Activated naive CD4-positive, alpha-beta T cell treated with anti-CD3 and anti-CD28 coated beads, Interleukin-2, amount 50 U/mL, for 24 hours (primary cell): ENCODE results near the gene ASB10.
A peak's percentile ranks its signal among the peaks of the same experiment; 100 is the strongest.

Experiments used
- H3K27ac Mint-ChIP-seq: one replicate; pipeline ENCODE4 v1.8.0; 2021; ENCODE audit warnings: mild to moderate bottlenecking, mixed read lengths
- H3K27me3 Mint-ChIP-seq: one replicate; pipeline ENCODE4 v1.8.0; 2021; ENCODE audit warnings: mixed read lengths
- H3K36me3 Mint-ChIP-seq: one replicate; pipeline ENCODE4 v1.8.0; 2021; ENCODE audit warnings: mixed read lengths
- H3K4me1 Mint-ChIP-seq: one replicate; pipeline ENCODE4 v1.8.0; 2021; ENCODE audit warnings: mixed read lengths
- H3K4me3 Mint-ChIP-seq: one replicate; pipeline ENCODE4 v1.8.0; 2021; ENCODE audit warnings: mild to moderate bottlenecking, mixed read lengths
- H3K9me3 Mint-ChIP-seq: one replicate; pipeline ENCODE4 v1.8.0; 2021; ENCODE audit warnings: mixed read lengths

The ASB10 gene

DNA sequence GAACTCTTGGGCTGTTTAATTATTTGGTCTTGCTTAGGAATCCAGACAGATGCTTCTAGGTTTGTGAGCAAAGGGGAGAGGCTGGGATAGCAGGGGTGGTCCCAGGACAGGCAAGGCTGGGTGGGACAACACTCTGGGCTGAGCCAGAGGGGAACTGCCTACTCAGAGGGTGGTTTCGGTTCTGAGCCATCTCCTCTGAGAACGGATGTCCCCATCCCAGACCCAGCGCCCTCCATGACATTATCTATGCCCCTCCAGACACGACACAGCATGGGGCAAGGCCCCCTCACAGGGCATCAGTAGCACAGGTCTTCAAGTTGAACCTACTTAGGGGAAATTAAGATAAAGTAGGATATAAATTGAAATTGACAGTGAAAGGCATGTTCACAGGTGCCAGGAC is 7.1 kb downstream of the ASB10 start:
- H3K27me3 Mint-ChIP-seq: peaks cover 1% of the 10 kb centered on the region
- no peak overlapping the region for H3K4me3 Mint-ChIP-seq
- no peaks in the 10 kb centered on the region for H3K9me3 Mint-ChIP-seq
- H3K4me1 Mint-ChIP-seq: no peaks in the 10 kb centered on the region
- no peaks in the 10 kb centered on the region for H3K36me3 Mint-ChIP-seq
- H3K27ac Mint-ChIP-seq: no peak overlapping the region

- H3K4me1 Mint-ChIP-seq: no peaks in the 10 kb centered on the region
- no peaks in the 10 kb centered on the region for H3K36me3 Mint-ChIP-seq
- H3K4me3 Mint-ChIP-seq: no peak overlapping the region
- peaks cover 1% of the 10 kb centered on the region for H3K27me3 Mint-ChIP-seq
- no peak overlapping the region for H3K27ac Mint-ChIP-seq
- no peaks in the 10 kb centered on the region for H3K9me3 Mint-ChIP-seq
These were observed 7.7 kb downstream of the ASB10 start for GRCh38 chr7:151179287-151179860.

- Mint-ChIP-seq H3K4me3 (no peak overlapping the region), H3K27ac (no peak overlapping the region), H3K27me3 (peaks cover 1% of the 10 kb centered on the region), H3K9me3 (no peaks in the 10 kb centered on the region), H3K36me3 (no peaks in the 10 kb centered on the region), H3K4me1 (no peaks in the 10 kb centered on the region)
These were observed 8.2 kb downstream of the ASB10 start for GRCh38 chr7:151178831-151179230.

DNA sequence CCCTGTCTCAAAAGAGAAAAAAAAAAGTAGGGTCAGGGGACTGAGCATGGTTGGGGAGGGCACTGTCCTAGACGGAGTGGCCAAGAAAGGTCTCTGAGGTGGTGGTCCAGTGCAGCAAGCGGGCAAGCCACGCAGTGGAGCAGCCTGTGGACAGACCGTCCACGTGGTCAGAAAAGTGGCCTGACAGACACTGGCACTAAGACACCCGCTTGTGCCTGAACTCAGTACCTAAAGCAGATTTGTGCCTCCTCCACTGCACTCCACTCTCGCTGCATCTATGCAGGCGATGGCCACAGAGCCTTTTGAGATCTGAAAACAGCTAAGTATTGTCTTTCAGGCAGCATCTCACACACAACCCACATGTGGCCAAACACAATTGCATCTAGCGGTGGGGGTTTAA is 8.8 kb downstream of the ASB10 start:
- peaks cover 6% of the 10 kb centered on the region for H3K27me3 Mint-ChIP-seq
- no peaks in the 10 kb centered on the region for H3K9me3 Mint-ChIP-seq
- H3K36me3 Mint-ChIP-seq: no peaks in the 10 kb centered on the region

GRCh38 chr7:151177310-151177709 is 9.7 kb downstream of the ASB10 start:
- Mint-ChIP-seq H3K27me3 (peaks cover 13% of the 10 kb centered on the region), H3K4me1 (peaks cover 7% of the 10 kb centered on the region), H3K9me3 (no peaks in the 10 kb centered on the region), H3K4me3 (no peak overlapping the region), H3K36me3 (no peaks in the 10 kb centered on the region), H3K27ac (no peak overlapping the region)

More for the DNA sequence above, 8.8 kb downstream of the ASB10 start:
- H3K4me3 Mint-ChIP-seq: no peak overlapping the region
- H3K4me1 Mint-ChIP-seq: no peaks in the 10 kb centered on the region
- no peak overlapping the region for H3K27ac Mint-ChIP-seq

DNA sequence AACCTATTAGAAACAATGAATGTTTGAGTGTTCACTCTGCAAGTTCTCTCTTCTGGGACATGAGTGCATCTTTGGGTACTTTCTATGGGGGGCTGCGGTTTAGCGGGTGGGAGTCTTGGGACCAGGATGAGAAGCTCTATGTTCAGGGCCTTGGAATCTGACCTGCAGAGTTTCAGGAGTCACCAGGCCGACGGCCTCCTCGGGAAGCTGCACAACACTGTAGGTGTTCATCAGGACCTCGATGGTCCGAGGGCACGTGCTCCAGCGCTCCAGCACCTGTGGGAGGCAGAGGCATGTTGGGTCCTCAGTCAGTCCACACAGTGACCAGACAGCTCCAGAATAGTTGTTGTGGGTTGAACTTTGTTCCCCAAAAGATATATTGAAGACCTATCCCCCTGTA is 10.6 kb downstream of the ASB10 start:
- H3K27me3 Mint-ChIP-seq: peaks cover 14% of the 10 kb centered on the region
- peaks cover 9% of the 10 kb centered on the region for H3K4me1 Mint-ChIP-seq
- H3K27ac Mint-ChIP-seq: no peak overlapping the region

DNA sequence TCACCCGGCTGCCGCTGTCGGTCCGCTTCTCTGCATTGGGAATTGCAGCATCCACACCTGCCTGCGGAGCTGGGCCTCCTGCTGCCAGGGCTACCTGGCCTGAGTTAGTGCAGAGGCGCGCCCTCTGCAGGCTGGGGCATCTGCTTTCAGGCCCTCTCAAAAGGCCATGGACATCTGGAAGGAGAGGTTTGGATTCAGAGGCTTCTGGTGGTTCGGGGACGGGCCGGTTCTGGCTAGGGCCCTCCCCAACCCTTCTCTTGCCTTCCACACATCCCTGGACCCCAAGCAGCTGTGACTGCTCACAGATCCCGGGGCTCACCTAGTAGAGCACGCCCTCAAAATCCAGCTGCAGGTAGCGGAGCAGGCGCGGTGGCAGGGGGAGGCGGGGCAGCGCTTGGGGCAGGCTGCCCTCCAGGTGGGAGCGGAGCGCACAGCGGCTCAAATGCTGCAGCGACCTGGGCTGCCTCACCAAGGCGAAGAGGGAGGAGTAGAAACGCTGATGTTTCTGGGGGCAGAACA is 11.2 kb downstream of the ASB10 start:
- Mint-ChIP-seq H3K36me3 (no peaks in the 10 kb centered on the region), H3K9me3 (no peaks in the 10 kb centered on the region), H3K4me3 (no peak overlapping the region), H3K27ac (no peak overlapping the region), H3K27me3 (peaks cover 14% of the 10 kb centered on the region), H3K4me1 (peaks cover 9% of the 10 kb centered on the region)

More for the DNA sequence above, 10.6 kb downstream of the ASB10 start:
- H3K36me3 Mint-ChIP-seq: no peaks in the 10 kb centered on the region
- H3K4me3 Mint-ChIP-seq: no peak overlapping the region
- H3K9me3 Mint-ChIP-seq: no peaks in the 10 kb centered on the region

DNA sequence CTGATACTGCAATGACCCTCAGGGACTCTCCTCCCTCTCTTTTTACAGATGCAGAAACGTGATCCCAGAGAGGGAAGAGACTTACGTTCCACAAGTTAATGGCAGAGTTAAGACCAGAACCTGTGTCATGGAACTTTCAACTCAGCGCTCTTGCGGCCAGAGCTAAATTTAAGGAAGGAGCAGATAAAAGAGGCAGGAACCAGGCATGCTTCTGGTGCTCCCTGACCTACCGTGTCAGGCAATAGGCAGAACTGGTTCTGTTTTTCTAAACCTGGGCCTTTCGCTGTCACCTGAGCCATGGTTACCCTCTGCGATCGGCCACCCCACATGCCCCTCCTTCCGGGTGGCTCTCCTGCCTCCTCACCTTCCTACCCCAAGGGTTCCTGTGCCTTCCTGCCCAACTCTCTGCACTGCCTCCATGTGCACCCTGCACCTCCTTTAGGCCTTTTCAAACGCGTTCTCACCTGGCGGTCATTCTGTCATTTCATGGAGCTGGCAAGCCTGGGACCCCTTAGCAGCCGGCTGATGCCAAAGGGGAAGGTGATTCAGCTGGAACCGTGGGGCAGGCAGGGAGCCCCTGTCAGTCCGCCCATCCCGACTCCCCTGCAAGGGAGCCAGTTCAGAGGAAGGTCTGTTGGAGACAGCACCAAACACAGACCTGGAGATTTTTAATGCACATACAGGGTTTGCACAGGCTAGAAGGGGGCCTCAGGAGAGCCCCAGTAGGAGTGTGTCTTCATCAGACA is 11.8 kb downstream of the ASB10 start:
- no peak overlapping the region for H3K4me3 Mint-ChIP-seq
- H3K27me3 Mint-ChIP-seq: peaks cover 14% of the 10 kb centered on the region
- no peaks in the 10 kb centered on the region for H3K9me3 Mint-ChIP-seq
- peaks cover 9% of the 10 kb centered on the region for H3K4me1 Mint-ChIP-seq
- H3K27ac Mint-ChIP-seq: no peak overlapping the region
- no peaks in the 10 kb centered on the region for H3K36me3 Mint-ChIP-seq

- Mint-ChIP-seq H3K36me3 (no peaks in the 10 kb centered on the region), H3K4me3 (no peak overlapping the region), H3K27ac (no peak overlapping the region), H3K9me3 (no peaks in the 10 kb centered on the region), H3K27me3 (peaks cover 21% of the 10 kb centered on the region), H3K4me1 (peaks cover 9% of the 10 kb centered on the region)
These were observed 12.6 kb downstream of the ASB10 start for GRCh38 chr7:151174246-151175046.

DNA sequence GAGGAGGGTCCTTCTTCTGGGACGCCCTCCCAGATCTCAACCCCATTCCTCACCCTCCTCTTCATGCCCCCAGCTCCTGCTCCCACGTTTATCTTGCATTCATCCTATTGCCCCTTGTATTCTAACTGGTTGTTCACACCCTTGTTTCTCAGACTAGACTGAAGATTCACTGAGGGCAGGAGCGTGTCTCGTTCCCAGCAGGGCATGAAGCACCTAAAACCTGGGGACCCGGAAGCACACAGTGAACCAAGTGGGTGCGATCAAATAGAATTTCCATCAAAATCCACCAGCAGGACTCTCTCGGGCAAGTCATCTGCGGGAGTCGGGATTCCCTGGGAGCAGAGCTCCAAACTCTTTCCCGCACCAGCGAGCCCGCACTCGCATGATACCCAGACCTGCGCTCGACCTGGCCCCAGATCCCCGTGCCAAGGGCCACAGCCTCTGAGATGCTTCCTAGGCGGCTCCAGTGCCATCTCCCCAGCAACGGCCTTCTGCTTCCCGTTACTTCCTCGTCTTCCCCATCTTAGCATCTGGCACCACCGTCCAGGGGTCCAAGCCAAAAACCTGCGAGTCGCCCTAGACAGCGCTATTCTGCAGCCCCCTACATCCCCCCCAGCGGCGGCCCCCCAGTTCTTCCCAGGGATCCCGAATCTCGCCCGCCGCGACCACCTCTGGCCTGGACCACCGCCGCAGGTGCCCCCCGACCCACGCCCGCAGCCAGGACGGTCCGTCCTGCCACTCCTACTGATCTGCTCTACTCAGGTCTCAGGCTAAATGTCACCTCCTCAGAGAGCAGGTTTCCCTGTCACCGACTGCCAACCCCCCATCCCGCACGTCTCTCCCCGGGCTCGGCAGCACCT is 13.4 kb downstream of the ASB10 start:
- Mint-ChIP-seq H3K9me3 (no peaks in the 10 kb centered on the region), H3K27me3 (peaks cover 28% of the 10 kb centered on the region), H3K4me3 (no peak overlapping the region), H3K27ac (peak overlapping the region; percentile 48), H3K36me3 (no peaks in the 10 kb centered on the region), H3K4me1 (peaks cover 11% of the 10 kb centered on the region)

- H3K4me3 Mint-ChIP-seq: no peak overlapping the region
- H3K27ac Mint-ChIP-seq: no peak overlapping the region
- peaks cover 15% of the 10 kb centered on the region for H3K4me1 Mint-ChIP-seq
- no peaks in the 10 kb centered on the region for H3K36me3 Mint-ChIP-seq
- peaks cover 32% of the 10 kb centered on the region for H3K27me3 Mint-ChIP-seq
- H3K9me3 Mint-ChIP-seq: no peaks in the 10 kb centered on the region
These were observed 14.5 kb downstream of the ASB10 start for GRCh38 chr7:151172273-151173141.

DNA sequence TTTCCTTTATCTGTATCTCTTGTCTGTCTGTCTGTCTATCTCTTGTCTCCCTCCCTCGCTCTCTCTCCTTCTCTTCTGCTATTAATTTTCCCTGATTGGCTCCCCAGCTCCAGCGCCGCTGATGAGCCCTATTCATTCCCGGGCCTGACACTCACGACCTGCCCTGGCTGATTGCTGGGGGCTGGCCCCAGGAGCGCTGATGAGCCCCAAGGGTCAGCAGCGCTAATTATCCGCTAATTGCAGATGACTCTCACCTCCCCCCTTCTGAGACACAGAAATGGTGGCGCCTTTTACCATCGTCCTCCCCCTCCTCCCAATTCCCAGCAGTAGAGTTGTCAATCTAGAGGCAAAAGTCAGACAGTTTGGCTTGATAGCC is 18.3 kb downstream of the ASB10 start:
- H3K27ac Mint-ChIP-seq: no peak overlapping the region
- H3K27me3 Mint-ChIP-seq: peaks cover 38% of the 10 kb centered on the region
- H3K4me1 Mint-ChIP-seq: peaks cover 18% of the 10 kb centered on the region
- peak overlapping the region; percentile 70 for H3K4me3 Mint-ChIP-seq
- H3K36me3 Mint-ChIP-seq: no peaks in the 10 kb centered on the region
- H3K9me3 Mint-ChIP-seq: no peaks in the 10 kb centered on the region

DNA sequence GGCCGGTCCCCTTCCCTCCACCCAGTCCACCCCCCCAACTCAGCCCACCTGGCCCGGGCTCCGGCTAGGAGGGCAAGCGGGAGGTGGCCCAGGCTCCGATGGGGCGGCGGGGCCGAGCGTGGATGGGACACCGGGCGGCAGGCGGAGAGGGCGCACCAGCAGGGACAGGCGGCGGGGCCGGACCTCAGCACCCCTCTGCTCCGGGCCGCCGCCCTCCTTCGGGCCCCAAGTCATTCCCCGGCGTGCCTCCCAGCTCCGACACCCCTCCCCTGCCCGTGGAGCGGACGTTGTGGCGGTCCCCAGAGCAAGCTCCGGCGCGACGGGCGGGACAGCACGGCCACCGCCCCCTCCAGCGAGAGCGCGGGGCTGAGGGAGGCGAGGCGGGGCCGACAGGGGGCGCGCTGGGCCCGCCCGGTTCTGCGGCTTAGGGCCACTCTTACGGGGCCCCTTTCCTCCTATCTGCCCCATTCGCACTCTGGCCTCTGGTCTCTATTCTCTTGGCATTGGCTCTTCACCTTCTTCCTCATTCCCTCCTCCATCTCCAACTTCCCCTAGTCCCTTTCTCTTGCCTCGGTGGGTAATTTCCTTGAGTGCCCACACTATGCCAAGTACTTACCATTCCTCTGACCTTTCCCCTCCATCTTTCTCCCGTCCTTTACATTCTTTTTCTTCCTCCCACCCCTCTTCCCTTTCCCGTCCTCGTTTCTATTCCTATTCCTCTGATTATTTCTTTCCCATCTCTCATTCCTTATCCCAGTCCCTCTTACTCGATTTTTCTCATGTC is 18.9 kb downstream of the ASB10 start:
- Mint-ChIP-seq H3K4me1 (peaks cover 18% of the 10 kb centered on the region), H3K9me3 (no peaks in the 10 kb centered on the region), H3K27ac (no peak overlapping the region), H3K4me3 (peak overlapping the region; percentile 70), H3K36me3 (no peaks in the 10 kb centered on the region), H3K27me3 (peaks cover 33% of the 10 kb centered on the region)
